ENCODE data around the gene CRADD.

CRADD gene

DNA sequence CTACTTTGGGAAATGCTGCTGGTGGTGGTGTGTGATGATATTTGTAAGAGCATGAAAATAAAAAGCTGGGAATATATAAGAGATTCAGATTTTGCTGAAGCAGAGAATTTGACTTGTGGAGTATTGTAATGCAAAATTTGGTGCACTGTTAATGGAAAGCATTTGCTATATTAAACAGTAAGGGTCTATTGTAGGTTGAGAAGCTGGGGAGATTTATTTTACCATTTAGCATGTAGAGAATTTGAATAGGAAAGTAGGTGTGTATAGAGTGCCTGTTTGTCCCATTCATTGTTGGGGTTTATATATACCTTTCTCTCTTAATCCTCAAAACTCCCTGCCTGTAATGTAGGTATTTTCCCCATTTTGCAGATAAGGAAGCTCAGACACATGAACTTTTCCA, 48.4 kb downstream of the CRADD start:
- Histone ChIP-seq H3K4me3 (ENCODE audit: low read depth, low read length) (no peak overlapping the region), H3K9me3 (ENCODE audit: control insufficient read depth, insufficient read depth, low read length) (no peaks in the 10 kb centered on the region), H3K4me1 (ENCODE audit: control insufficient read depth, insufficient read depth, low read length) (no peaks in the 10 kb centered on the region), H3K36me3 (ENCODE audit: control insufficient read depth, insufficient read depth, low read length) (no peaks in the 10 kb centered on the region), H3K27me3 (ENCODE audit: control insufficient read depth, insufficient read depth, low read length) (no peaks in the 10 kb centered on the region), H3K9ac (ENCODE audit: low read depth, low read length) (no peak overlapping the region)

- Histone ChIP-seq H3K9me3 (ENCODE audit: control insufficient read depth, insufficient read depth, low read length) (no peaks in the 10 kb centered on the region), H3K4me1 (ENCODE audit: control insufficient read depth, insufficient read depth, low read length) (no peaks in the 10 kb centered on the region), H3K36me3 (ENCODE audit: control insufficient read depth, insufficient read depth, low read length) (no peaks in the 10 kb centered on the region), H3K9ac (ENCODE audit: low read depth, low read length) (no peak overlapping the region), H3K4me3 (ENCODE audit: low read depth, low read length) (no peak overlapping the region), H3K27me3 (ENCODE audit: control insufficient read depth, insufficient read depth, low read length) (no peaks in the 10 kb centered on the region)
Measured at GRCh38 chr12:93727195-93727811, 50.1 kb downstream of the CRADD start.

- Histone ChIP-seq H3K36me3 (ENCODE audit: control insufficient read depth, insufficient read depth, low read length) (no peaks in the 10 kb centered on the region), H3K4me1 (ENCODE audit: control insufficient read depth, insufficient read depth, low read length) (no peaks in the 10 kb centered on the region), H3K27me3 (ENCODE audit: control insufficient read depth, insufficient read depth, low read length) (no peaks in the 10 kb centered on the region), H3K9ac (ENCODE audit: low read depth, low read length) (no peak overlapping the region), H3K4me3 (ENCODE audit: low read depth, low read length) (no peak overlapping the region), H3K9me3 (ENCODE audit: control insufficient read depth, insufficient read depth, low read length) (no peaks in the 10 kb centered on the region)
Measured at GRCh38 chr12:93727911-93728310, 50.7 kb downstream of the CRADD start.

- Histone ChIP-seq H3K36me3 (ENCODE audit: control insufficient read depth, insufficient read depth, low read length) (no peaks in the 10 kb centered on the region), H3K4me3 (ENCODE audit: low read depth, low read length) (no peak overlapping the region), H3K27me3 (ENCODE audit: control insufficient read depth, insufficient read depth, low read length) (no peaks in the 10 kb centered on the region)
Measured at GRCh38 chr12:93729934-93730333, 52.8 kb downstream of the CRADD start.

GRCh38 chr12:93733358-93733757, 56.2 kb downstream of the CRADD start:
- Histone ChIP-seq H3K27me3 (ENCODE audit: control insufficient read depth, insufficient read depth, low read length) (no peaks in the 10 kb centered on the region), H3K4me1 (ENCODE audit: control insufficient read depth, insufficient read depth, low read length) (no peaks in the 10 kb centered on the region), H3K9ac (ENCODE audit: low read depth, low read length) (no peak overlapping the region), H3K36me3 (ENCODE audit: control insufficient read depth, insufficient read depth, low read length) (no peaks in the 10 kb centered on the region), H3K9me3 (ENCODE audit: control insufficient read depth, insufficient read depth, low read length) (no peaks in the 10 kb centered on the region), H3K4me3 (ENCODE audit: low read depth, low read length) (no peak overlapping the region)

More at GRCh38 chr12:93729934-93730333, 52.8 kb downstream of the CRADD start:
- Histone ChIP-seq H3K9ac (ENCODE audit: low read depth, low read length) (no peak overlapping the region), H3K4me1 (ENCODE audit: control insufficient read depth, insufficient read depth, low read length) (no peaks in the 10 kb centered on the region), H3K9me3 (ENCODE audit: control insufficient read depth, insufficient read depth, low read length) (no peaks in the 10 kb centered on the region)

- Histone ChIP-seq H3K9ac (ENCODE audit: low read depth, low read length) (no peak overlapping the region), H3K36me3 (ENCODE audit: control insufficient read depth, insufficient read depth, low read length) (no peaks in the 10 kb centered on the region), H3K9me3 (ENCODE audit: control insufficient read depth, insufficient read depth, low read length) (no peaks in the 10 kb centered on the region), H3K4me3 (ENCODE audit: low read depth, low read length) (no peak overlapping the region), H3K27me3 (ENCODE audit: control insufficient read depth, insufficient read depth, low read length) (no peaks in the 10 kb centered on the region), H3K4me1 (ENCODE audit: control insufficient read depth, insufficient read depth, low read length) (no peaks in the 10 kb centered on the region)
Measured at GRCh38 chr12:93733928-93734327, 56.8 kb downstream of the CRADD start.

DNA sequence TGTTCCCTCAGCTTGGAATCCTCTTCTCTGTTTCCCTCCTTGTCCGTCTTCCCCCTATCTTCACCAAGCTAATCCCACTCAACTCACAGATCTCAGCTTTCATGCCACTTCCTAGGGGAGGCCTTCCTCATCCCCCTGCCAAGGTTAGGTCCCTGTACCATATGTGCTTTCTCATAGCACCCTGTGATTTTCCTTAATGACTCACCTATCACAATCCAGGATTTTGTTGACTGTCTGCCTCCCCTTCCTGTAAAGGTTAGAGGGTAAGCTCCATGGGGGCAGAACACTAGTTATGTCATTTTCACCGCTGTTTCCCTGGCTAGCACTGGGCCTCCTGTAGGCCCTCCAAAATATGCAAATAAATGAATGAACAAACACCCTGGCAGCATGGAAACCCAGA, 57.6 kb downstream of the CRADD start:
- no peak overlapping the region for H3K4me3 ChIP-seq (ENCODE audit: low read depth, low read length)
- H3K9ac ChIP-seq (ENCODE audit: low read depth, low read length): no peak overlapping the region
- no peaks in the 10 kb centered on the region for H3K27me3 ChIP-seq (ENCODE audit: control insufficient read depth, insufficient read depth, low read length)
- no peaks in the 10 kb centered on the region for H3K4me1 ChIP-seq (ENCODE audit: control insufficient read depth, insufficient read depth, low read length)
- H3K36me3 ChIP-seq (ENCODE audit: control insufficient read depth, insufficient read depth, low read length): no peaks in the 10 kb centered on the region
- no peaks in the 10 kb centered on the region for H3K9me3 ChIP-seq (ENCODE audit: control insufficient read depth, insufficient read depth, low read length)

DNA sequence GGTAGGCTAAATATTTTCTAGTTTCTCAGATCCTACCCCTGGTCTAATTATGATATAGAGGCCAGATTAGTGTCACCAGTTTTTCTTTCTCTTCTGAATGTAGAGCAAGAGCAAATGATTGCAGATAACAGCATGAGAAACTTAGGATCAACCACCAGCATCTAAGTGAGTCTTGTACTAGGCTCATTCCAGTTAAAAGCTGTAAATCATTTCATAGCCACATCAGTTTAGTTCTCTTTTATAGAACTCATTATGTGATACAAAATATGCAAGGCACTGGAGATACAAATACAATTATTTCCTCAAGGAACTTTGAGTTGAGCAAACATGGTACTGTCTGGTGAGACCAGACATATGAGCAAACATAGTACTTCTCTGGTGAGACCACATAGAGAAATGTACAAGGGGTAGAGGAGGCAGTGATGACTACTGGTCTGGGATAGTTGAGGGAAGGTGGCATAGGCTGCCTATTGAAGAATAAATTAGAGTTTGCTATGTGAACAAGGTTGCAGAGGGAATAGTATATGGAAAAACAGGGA, 59.5 kb downstream of the CRADD start:
- Histone ChIP-seq H3K4me3 (ENCODE audit: low read depth, low read length) (no peak overlapping the region), H3K9ac (ENCODE audit: low read depth, low read length) (no peak overlapping the region), H3K9me3 (ENCODE audit: control insufficient read depth, insufficient read depth, low read length) (no peaks in the 10 kb centered on the region), H3K4me1 (ENCODE audit: control insufficient read depth, insufficient read depth, low read length) (peaks cover 8% of the 10 kb centered on the region), H3K36me3 (ENCODE audit: control insufficient read depth, insufficient read depth, low read length) (no peaks in the 10 kb centered on the region), H3K27me3 (ENCODE audit: control insufficient read depth, insufficient read depth, low read length) (no peaks in the 10 kb centered on the region)

DNA sequence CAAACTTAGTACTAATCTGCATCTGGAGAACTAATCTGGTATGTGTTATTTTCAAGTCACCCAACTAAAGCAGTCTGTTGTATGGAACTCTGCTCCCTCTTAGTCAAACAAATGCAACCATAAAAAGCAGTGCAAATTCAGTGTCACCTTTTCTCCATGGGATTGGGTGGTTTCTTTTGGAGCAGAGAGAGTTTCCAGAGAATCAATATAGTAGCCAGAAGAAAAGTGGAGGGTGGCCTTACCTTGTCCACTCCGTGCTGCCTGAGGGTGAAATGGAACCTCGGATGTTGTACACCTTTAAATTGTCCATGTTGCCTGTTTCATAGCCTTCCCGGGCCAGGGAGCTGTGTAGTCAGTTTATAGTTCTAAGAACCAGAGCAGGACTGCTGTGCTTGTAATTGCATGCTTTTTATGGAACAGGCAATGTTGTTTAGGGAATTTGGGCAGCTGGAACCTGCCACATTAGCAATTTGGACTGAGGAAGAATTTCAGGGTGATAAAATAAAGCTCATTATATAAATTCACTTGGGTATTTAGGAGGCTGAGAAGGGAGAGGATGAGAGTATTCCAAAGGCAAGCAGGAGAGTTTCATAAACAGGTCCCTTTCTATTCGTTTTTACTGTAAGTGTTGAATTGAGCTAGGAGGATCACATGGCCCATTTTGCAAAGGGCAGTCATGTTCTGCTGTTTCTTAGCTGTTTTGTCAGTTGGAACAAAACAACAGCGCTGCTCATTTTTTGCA, 60.5 kb downstream of the CRADD start:
- Histone ChIP-seq H3K4me1 (ENCODE audit: control insufficient read depth, insufficient read depth, low read length) (peaks cover 8% of the 10 kb centered on the region), H3K27me3 (ENCODE audit: control insufficient read depth, insufficient read depth, low read length) (no peaks in the 10 kb centered on the region)

GRCh38 chr12:93738199-93739058, 61.3 kb downstream of the CRADD start:
- Histone ChIP-seq H3K36me3 (ENCODE audit: control insufficient read depth, insufficient read depth, low read length) (no peaks in the 10 kb centered on the region), H3K4me3 (ENCODE audit: low read depth, low read length) (no peak overlapping the region), H3K4me1 (ENCODE audit: control insufficient read depth, insufficient read depth, low read length) (peaks cover 13% of the 10 kb centered on the region), H3K27me3 (ENCODE audit: control insufficient read depth, insufficient read depth, low read length) (no peaks in the 10 kb centered on the region), H3K9me3 (ENCODE audit: control insufficient read depth, insufficient read depth, low read length) (no peaks in the 10 kb centered on the region), H3K9ac (ENCODE audit: low read depth, low read length) (no peak overlapping the region)

More for the DNA sequence above, 60.5 kb downstream of the CRADD start:
- no peak overlapping the region for H3K9ac ChIP-seq (ENCODE audit: low read depth, low read length)
- no peak overlapping the region for H3K4me3 ChIP-seq (ENCODE audit: low read depth, low read length)
- no peaks in the 10 kb centered on the region for H3K9me3 ChIP-seq (ENCODE audit: control insufficient read depth, insufficient read depth, low read length)
- no peaks in the 10 kb centered on the region for H3K36me3 ChIP-seq (ENCODE audit: control insufficient read depth, insufficient read depth, low read length)

DNA sequence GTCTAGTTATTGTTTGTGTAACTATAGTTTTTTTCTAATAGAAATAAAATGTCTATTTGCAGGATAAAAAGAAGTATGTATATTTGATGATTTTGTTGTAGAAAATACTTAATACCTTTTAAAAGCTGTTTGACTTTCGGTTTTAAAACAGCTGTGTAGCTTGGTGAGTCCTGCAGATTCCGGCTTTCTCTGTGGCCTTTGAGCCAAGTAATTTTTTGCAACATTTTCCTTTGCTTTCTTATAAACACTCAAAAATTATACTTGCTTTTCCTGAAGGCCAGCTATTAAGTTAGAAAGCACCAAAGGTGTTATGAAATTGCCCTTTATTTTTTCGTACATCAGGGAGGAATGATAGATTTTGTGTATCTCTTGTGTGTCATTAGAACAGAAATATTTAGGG, 63.6 kb downstream of the CRADD start:
- no peaks in the 10 kb centered on the region for H3K27me3 ChIP-seq (ENCODE audit: control insufficient read depth, insufficient read depth, low read length)
- H3K4me1 ChIP-seq (ENCODE audit: control insufficient read depth, insufficient read depth, low read length): peaks cover 14% of the 10 kb centered on the region
- no peaks in the 10 kb centered on the region for H3K36me3 ChIP-seq (ENCODE audit: control insufficient read depth, insufficient read depth, low read length)
- H3K4me3 ChIP-seq (ENCODE audit: low read depth, low read length): no peak overlapping the region
- H3K9ac ChIP-seq (ENCODE audit: low read depth, low read length): no peak overlapping the region
- H3K9me3 ChIP-seq (ENCODE audit: control insufficient read depth, insufficient read depth, low read length): no peaks in the 10 kb centered on the region
